Epithelial cell of esophagus (primary cell): ENCODE results near the gene NCR2.

ENCODE experiments used
- DNase-seq: peaks from one replicate; pipeline ENCODE4 v3.0.0; 2010; ENCODE audit warnings: low read depth
- H3K4me3 ChIP-seq: 2 replicates; pipeline ENCODE4 v1.5.1; 2011; ENCODE audit warnings: mild to moderate bottlenecking, low read length, control low read depth
- TF ChIP-seq, protein P1 (sequence below): IDR thresholded peaks from 2 replicates; pipeline ENCODE4 v1.5.1; 2011; ENCODE audit warnings: low read depth, mild to moderate bottlenecking, low read length, control low read depth, inconsistent platforms; ENCODE audit not compliant: insufficient read depth; ENCODE audit errors: missing control alignments

The NCR2 gene, protein sequence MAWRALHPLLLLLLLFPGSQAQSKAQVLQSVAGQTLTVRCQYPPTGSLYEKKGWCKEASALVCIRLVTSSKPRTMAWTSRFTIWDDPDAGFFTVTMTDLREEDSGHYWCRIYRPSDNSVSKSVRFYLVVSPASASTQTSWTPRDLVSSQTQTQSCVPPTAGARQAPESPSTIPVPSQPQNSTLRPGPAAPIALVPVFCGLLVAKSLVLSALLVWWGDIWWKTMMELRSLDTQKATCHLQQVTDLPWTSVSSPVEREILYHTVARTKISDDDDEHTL

DNA sequence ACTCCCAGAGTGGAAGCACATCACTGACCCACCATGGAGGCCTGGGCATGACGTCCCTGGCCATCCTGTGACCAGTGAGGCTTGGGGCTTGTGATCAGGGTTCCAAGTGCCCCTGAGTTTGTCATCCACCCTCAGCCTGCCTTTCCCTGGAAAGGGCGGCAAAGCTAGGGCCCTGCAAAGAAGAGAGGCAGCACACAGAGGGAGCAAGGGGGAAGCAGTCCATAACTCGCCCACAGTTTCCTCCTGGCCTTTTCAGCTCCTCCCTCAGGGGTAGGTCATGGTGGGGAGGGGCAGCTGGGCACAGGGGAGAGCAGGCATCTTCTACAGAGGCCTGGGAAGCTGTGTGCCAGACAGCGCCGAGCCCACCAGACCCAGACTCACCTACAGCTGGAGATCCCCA is at the start of gene NCR2:
TSS of gene NCR2 (plus strand) at position 313 of the 400 bp plus-strand sequence. CDS start 269 bp downstream, outside the sequence.
- TF ChIP-seq, protein P1, sequence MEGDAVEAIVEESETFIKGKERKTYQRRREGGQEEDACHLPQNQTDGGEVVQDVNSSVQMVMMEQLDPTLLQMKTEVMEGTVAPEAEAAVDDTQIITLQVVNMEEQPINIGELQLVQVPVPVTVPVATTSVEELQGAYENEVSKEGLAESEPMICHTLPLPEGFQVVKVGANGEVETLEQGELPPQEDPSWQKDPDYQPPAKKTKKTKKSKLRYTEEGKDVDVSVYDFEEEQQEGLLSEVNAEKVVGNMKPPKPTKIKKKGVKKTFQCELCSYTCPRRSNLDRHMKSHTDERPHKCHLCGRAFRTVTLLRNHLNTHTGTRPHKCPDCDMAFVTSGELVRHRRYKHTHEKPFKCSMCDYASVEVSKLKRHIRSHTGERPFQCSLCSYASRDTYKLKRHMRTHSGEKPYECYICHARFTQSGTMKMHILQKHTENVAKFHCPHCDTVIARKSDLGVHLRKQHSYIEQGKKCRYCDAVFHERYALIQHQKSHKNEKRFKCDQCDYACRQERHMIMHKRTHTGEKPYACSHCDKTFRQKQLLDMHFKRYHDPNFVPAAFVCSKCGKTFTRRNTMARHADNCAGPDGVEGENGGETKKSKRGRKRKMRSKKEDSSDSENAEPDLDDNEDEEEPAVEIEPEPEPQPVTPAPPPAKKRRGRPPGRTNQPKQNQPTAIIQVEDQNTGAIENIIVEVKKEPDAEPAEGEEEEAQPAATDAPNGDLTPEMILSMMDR = no peak
- DNase-seq = no peak
- no peak within 1 kb of the TSS for H3K4me3 ChIP-seq

DNA sequence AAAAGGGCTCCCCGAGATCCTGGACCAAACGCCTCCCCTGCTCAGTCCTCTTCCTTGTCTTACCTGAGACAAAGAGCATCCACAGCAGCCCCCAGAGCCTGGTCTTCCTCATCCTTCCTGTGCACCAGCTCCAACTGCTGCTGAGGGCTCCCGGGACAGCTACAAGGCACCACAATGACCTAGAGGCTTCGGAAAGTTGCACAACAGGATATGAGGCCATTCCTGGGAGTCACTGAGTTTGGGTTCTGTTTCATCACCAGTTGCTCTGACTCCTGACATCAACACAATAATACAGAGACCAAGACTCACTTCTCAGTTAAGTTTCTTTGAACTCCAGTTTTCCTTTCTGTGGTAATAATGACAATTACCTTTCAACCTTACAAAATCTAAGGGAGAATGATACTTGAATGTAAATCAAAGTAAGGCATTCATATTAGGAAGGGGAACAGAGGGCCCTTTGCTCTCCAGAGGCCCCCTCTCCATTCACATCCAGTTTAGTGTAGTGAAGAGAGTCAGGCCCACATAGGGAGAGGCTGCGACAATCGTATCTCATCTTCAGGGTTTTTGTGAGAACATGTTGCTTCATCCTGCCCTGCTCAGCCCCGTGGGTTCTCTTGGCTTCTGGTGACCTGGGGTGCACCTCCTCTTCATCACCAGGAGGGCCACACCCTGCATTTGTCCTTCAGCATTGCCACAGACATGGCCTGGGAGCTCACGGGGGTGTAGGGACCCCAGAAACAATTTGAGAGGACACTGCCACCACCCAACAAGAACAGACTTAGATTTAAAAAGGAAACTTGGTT is 48.7 kb upstream of the NCR2 start, which contains the start of gene TREM1:
TSS of gene TREM1 (minus strand) at position 139 of the 803 bp plus-strand sequence. CDS start at position 112, 27 bp downstream.
- peak; percentile 95 for DNase-seq
- TF ChIP-seq, protein P1 = no peak

DNA sequence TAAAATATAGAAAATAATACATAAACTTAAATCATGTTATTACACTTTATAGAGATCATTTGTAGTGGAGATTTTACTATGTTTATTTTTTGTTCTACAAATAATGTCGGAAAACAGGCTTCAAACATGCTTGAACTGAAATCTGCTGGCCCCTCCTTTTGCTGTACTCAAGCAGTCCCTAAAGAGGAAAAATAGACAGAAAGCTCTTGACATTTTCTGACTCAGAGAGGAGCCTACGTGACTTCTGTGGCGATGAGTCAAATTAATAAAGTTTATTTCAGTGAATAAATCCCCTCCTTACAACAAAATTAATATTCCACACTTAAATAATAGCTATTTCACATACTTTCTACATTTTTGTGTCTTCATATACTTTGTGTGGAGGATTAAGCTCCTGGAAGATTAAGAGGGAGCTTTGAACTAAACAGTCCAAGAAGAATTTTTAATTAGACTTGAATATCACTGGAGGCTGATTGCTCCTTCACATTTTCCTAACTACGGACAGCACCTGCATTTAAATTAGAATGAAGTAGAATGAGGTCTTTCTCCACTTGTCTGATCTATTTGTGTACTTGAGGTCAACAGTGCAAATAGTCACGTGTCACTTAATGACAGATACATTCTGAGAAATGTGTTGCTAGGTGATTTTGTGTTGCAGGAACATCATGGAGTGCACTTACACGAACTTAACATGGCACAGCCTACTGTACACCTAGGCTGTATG is 47.2 kb upstream of the NCR2 start:
- TF ChIP-seq, protein P1 = no peak
- H3K4me3 ChIP-seq = no peak overlapping the region
- peak; percentile 76 for DNase-seq

More for the DNA sequence above, 48.7 kb upstream of the NCR2 start, which contains the start of gene TREM1:
- no peak within 1 kb of the TSS for H3K4me3 ChIP-seq

DNA sequence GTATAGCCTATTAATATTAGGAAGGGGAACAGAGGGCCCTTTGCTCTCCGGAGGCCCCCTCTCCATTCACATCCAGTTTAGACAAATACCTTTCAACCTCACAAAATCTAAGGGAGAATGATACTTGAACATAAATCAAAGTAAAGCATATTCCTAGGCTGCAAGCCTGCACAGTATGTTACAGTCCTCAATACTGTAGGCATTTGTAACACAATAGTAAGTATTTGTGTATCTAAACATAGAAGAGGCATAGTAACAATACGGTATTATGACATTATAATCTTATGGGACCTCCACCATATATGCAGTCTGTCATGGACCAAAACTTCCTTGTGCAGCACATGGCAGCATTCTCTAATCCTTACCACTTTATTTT is 46.7 kb upstream of the NCR2 start:
- TF ChIP-seq, protein P1 = no peak
- DNase-seq = no peak
- no peak overlapping the region for H3K4me3 ChIP-seq

DNA sequence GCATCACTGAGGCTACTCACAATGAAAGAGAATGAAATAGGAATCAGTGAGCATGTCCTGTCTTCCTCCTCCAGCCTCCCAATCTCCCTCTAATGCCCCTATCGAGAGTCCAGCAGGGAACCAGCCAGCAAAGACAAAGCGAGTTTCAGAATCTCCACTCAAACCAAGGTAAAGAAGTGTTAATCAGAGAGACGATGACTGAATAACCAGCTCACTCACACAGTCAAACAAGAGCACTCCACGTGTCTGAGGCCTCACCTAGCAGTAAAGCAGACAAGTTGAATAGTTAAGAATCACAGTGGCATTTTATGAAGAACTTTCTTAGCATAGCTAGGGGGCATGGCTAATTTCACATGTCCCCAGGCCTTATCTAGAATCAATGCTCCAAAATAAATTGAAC is 45.6 kb upstream of the NCR2 start:
- TF ChIP-seq, protein P1 = no peak
- DNase-seq = peak; percentile 16
- H3K4me3 ChIP-seq = no peak overlapping the region

DNA sequence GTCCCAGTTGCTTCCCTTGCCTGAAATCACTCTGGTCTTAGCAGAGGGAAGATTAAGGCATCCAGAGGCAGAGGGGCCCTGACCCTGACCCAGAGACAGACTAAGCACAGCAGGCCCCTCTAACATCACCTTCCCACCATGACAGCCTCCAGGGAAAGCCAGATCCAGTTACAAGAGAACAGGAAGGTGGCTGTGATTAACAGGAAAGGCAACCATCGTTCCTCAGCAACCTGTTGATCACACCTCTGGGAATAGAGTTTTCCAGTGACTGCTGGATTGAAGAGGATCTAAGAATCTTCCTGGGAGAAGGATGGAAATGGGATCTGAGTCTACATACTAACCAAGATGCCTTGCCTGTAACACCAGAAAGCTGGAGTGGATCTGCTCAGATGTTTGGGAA is 43.7 kb upstream of the NCR2 start:
- TF ChIP-seq, protein P1 = no peak
- no peak for DNase-seq
- H3K4me3 ChIP-seq = no peak overlapping the region
